GM21360 (cell line): ENCODE measurements around the gene EIF3D.

Experiments used
- ATAC-seq: cut with Tn5 transposase; IDR thresholded peaks from one replicate; pipeline ENCODE4 v1.9.1; 2021; ENCODE audit warnings: mild to moderate bottlenecking, moderate library complexity; ENCODE audit not compliant: unreplicated experiment

Gene EIF3D

GRCh38 chr22:36510384-36510783 is 18.6 kb downstream of the EIF3D start:
- no peak for ATAC-seq

- no peak for ATAC-seq
Measured at GRCh38 chr22:36507518-36508010, 21.4 kb downstream of the EIF3D start.

GRCh38 chr22:36506637-36507517 is 22.1 kb downstream of the EIF3D start, which contains the start of gene FOXRED2:
FOXRED2 (minus strand) TSS chr22:36507040; CDS start chr22:36506422, 618 bp downstream.
- ATAC-seq: peak; percentile 72

GRCh38 chr22:36505998-36506635 is 22.8 kb downstream of the EIF3D start:
- ATAC-seq: no peak

GRCh38 chr22:36497910-36498665 is 30.9 kb downstream of the EIF3D start:
- no peak for ATAC-seq

- no peak for ATAC-seq
Measured at GRCh38 chr22:36493690-36494110, 35.3 kb downstream of the EIF3D start.

GRCh38 chr22:36492109-36492508 is 36.9 kb downstream of the EIF3D start:
- ATAC-seq: no peak

GRCh38 chr22:36491155-36491554 is 37.8 kb downstream of the EIF3D start:
- no peak for ATAC-seq

GRCh38 chr22:36486619-36487384 is 42.2 kb downstream of the EIF3D start:
- ATAC-seq: no peak

- peak; percentile 82 for ATAC-seq
Measured at GRCh38 chr22:36481393-36482168, 47.4 kb downstream of the EIF3D start, which contains the start of gene TXN2. TXN2 (minus strand) TSS chr22:36481640; CDS start chr22:36480837, 803 bp downstream.

GRCh38 chr22:36480941-36481392 is 48.0 kb downstream of the EIF3D start:
- no peak for ATAC-seq

GRCh38 chr22:36478966-36479365 is 50.0 kb downstream of the EIF3D start:
- ATAC-seq: no peak

GRCh38 chr22:36475341-36475740 is 53.6 kb downstream of the EIF3D start:
- no peak for ATAC-seq

GRCh38 chr22:36472689-36473088 is 56.3 kb downstream of the EIF3D start:
- no peak for ATAC-seq

GRCh38 chr22:36471341-36471821 is 57.6 kb downstream of the EIF3D start:
- ATAC-seq: no peak

GRCh38 chr22:36470994-36471331 is 58.0 kb downstream of the EIF3D start:
- ATAC-seq: no peak

- no peak for ATAC-seq
Measured at GRCh38 chr22:36470162-36470993, 58.6 kb downstream of the EIF3D start.

GRCh38 chr22:36469094-36469710 is 59.8 kb downstream of the EIF3D start:
- no peak for ATAC-seq
